Astrocyte (in vitro differentiated cells and primary cell): Measurements from ENCODE around the gene THADA. TPM values are rescaled to one million over a fixed set of nuclear protein-coding genes. Genes with fewer than 3 reads are reported as not detected.
"Not testable (repeated sequence)": the region's sequence is repeated elsewhere in the genome, so short reads cannot be mapped to it uniquely, and the experiment has no call there.

ENCODE experiments used
- DNase-seq: peaks from one replicate; pipeline ENCODE4 v3.0.0-alpha.2; 2010; ENCODE audit warnings: low read depth
- FAIRE-seq: peaks from 2 replicates; lab custom pipeline; 2011; peaks lifted over from hg19 to GRCh38; lab: Jason Lieb, UNC
- H2AFZ ChIP-seq: 2 replicates; pipeline ENCODE4 v1.6.0; 2012; ENCODE audit warnings: low read depth, low read length, inconsistent platforms
- H3K27ac ChIP-seq: 2 replicates; pipeline ENCODE4 v1.5.1; 2011; ENCODE audit warnings: low read depth, low read length, inconsistent platforms
- H3K27me3 ChIP-seq: 2 replicates; pipeline ENCODE4 v1.6.0; 2011; ENCODE audit warnings: low read length, inconsistent platforms; ENCODE audit not compliant: insufficient read depth
- H3K36me3 ChIP-seq: 2 replicates; pipeline ENCODE4 v1.5.1; 2011; ENCODE audit warnings: low read length, inconsistent platforms; ENCODE audit not compliant: insufficient read depth
- H3K4me1 ChIP-seq: 2 replicates; pipeline ENCODE4 v1.5.1; 2011; ENCODE audit warnings: low read length, inconsistent platforms; ENCODE audit not compliant: insufficient read depth
- H3K4me2 ChIP-seq: 2 replicates; pipeline ENCODE4 v1.6.0; 2012; ENCODE audit warnings: low read length, inconsistent platforms
- H3K4me3 ChIP-seq: 2 replicates; pipeline ENCODE4 v1.5.1; 2011; ENCODE audit warnings: low read depth, mild to moderate bottlenecking, low read length, inconsistent platforms; ENCODE audit not compliant: insufficient read depth
- H3K79me2 ChIP-seq: 2 replicates; pipeline ENCODE4 v1.6.0; 2012; ENCODE audit warnings: mild to moderate bottlenecking, low read length, inconsistent platforms; ENCODE audit not compliant: insufficient read depth
- H3K9ac ChIP-seq: 2 replicates; pipeline ENCODE4 v1.6.0; 2012; ENCODE audit warnings: mild to moderate bottlenecking, low read length, inconsistent platforms
- H3K9me3 ChIP-seq: 2 replicates; pipeline ENCODE4 v1.5.1; 2012; ENCODE audit warnings: low read depth, mild to moderate bottlenecking, low read length, inconsistent platforms; ENCODE audit not compliant: insufficient read depth
- H4K20me1 ChIP-seq: 2 replicates; pipeline ENCODE4 v1.6.0; 2012; ENCODE audit warnings: low read length, inconsistent platforms; ENCODE audit not compliant: insufficient read depth
- H3K27ac Mint-ChIP-seq: one replicate; pipeline ENCODE4 v1.8.0; 2021; ENCODE audit warnings: mild to moderate bottlenecking, mixed read lengths; ENCODE audit not compliant: unreplicated experiment
- H3K27me3 Mint-ChIP-seq: one replicate; pipeline ENCODE4 v1.8.0; 2021; ENCODE audit warnings: low read depth, mixed read lengths; ENCODE audit not compliant: unreplicated experiment
- H3K36me3 Mint-ChIP-seq: one replicate; pipeline ENCODE4 v1.8.0; 2021; ENCODE audit warnings: low read depth, mixed read lengths; ENCODE audit not compliant: unreplicated experiment
- H3K4me1 Mint-ChIP-seq: one replicate; pipeline ENCODE4 v1.8.0; 2021; ENCODE audit warnings: low read depth, mixed read lengths; ENCODE audit not compliant: unreplicated experiment
- H3K4me3 Mint-ChIP-seq: one replicate; pipeline ENCODE4 v1.8.0; 2021; ENCODE audit warnings: mild to moderate bottlenecking, moderate library complexity, mixed read lengths; ENCODE audit not compliant: unreplicated experiment
- H3K9me3 Mint-ChIP-seq: one replicate; pipeline ENCODE4 v1.8.0; 2021; ENCODE audit warnings: mild to moderate bottlenecking, mixed read lengths; ENCODE audit not compliant: unreplicated experiment
- CTCF ChIP-seq: IDR thresholded peaks from 2 replicates; pipeline ENCODE4 v1.5.1; 2011; ENCODE audit warnings: low read depth, mild to moderate bottlenecking, inconsistent platforms, low read length, moderate library complexity; ENCODE audit not compliant: insufficient read depth
- EZH2 ChIP-seq: IDR thresholded peaks from 2 replicates; pipeline ENCODE4 v1.6.1; 2012; ENCODE audit warnings: mild to moderate bottlenecking, low read length, inconsistent platforms; ENCODE audit not compliant: insufficient read depth
- total RNA-seq: library from RNA; stranded (reverse); gene quantifications from 2 replicates; pipeline ENCODE4 v1.2.1, GENCODE V29; 2021

Gene THADA
- total RNA-seq, 1 donor from 2014 or later, result 16.2 TPM

DNA sequence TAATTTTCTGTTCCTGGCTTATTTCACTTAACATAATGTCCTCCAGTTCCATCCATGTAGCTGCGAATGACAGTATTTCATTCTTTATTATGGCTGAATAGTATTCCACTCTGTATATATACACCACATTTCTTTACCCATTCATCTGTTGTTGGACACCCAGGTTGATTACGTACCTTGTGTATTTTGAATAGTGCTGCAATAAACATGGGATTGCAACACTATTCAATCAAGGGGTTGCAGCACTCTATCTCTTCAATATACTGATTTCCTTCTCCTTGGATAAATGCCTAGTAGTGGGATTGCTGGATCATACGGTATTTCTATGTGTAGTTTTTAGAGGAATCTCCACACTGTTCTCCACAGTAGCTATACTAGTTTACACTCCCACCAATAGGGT lies 61.3 kb downstream of the THADA start:
- Mint-ChIP-seq H3K27ac (no peak overlapping the region), H3K27me3 (no peaks in the 10 kb centered on the region), H3K4me1 (no peaks in the 10 kb centered on the region), H3K36me3 (peaks cover 3% of the 10 kb centered on the region), H3K9me3 (no peaks in the 10 kb centered on the region), H3K4me3 (no peak overlapping the region)
- H3K9ac ChIP-seq, result no peak overlapping the region
- H3K4me3 ChIP-seq, result no peak overlapping the region
- no peak overlapping the region for H3K27ac ChIP-seq
- TF ChIP-seq EZH2 (no peak), CTCF (no peak)
- FAIRE-seq (no peak), DNase-seq (no peak)
- H3K9me3 ChIP-seq, result no peaks in the 10 kb centered on the region
- no peak overlapping the region for H3K4me2 ChIP-seq
- no peaks in the 10 kb centered on the region for H3K79me2 ChIP-seq
- H2AFZ ChIP-seq, result no peak overlapping the region
- peaks cover 5% of the 10 kb centered on the region for H3K36me3 ChIP-seq
- no peaks in the 10 kb centered on the region for H3K4me1 ChIP-seq
- peaks cover 4% of the 10 kb centered on the region for H4K20me1 ChIP-seq
- H3K27me3 ChIP-seq, result no peaks in the 10 kb centered on the region

GRCh38 chr2:43532572-43532971 lies 63.3 kb downstream of the THADA start:
- DNase-seq, result not testable (repeated sequence)

GRCh38 chr2:43531251-43531650 lies 64.6 kb downstream of the THADA start:
- H3K4me3 Mint-ChIP-seq, result no peak overlapping the region
- H3K27me3 ChIP-seq, result no peaks in the 10 kb centered on the region

More at GRCh38 chr2:43532572-43532971, 63.3 kb downstream of the THADA start:
- H3K79me2 ChIP-seq, H3K4me3 ChIP-seq, H2AFZ ChIP-seq, H3K9me3 ChIP-seq, H3K27me3 Mint-ChIP-seq, FAIRE-seq, H3K27ac ChIP-seq, H3K9me3 Mint-ChIP-seq, H3K36me3 Mint-ChIP-seq, H3K36me3 ChIP-seq, H3K4me3 Mint-ChIP-seq, H3K4me1 ChIP-seq, H3K27ac Mint-ChIP-seq, H3K4me2 ChIP-seq, H3K4me1 Mint-ChIP-seq, H3K27me3 ChIP-seq, H3K9ac ChIP-seq, H4K20me1 ChIP-seq: not testable (repeated sequence)

More at GRCh38 chr2:43531251-43531650, 64.6 kb downstream of the THADA start:
- TF ChIP-seq EZH2, result no peak
- no peak for TF ChIP-seq CTCF
- Mint-ChIP-seq H3K27ac (no peak overlapping the region), H3K9me3 (no peaks in the 10 kb centered on the region), H3K27me3 (no peaks in the 10 kb centered on the region), H3K4me1 (no peaks in the 10 kb centered on the region), H3K36me3 (peaks cover 6% of the 10 kb centered on the region)
- H3K27ac ChIP-seq, result no peak overlapping the region
- peaks cover 4% of the 10 kb centered on the region for H4K20me1 ChIP-seq
- no peak for DNase-seq
- H3K4me3 ChIP-seq, result no peak overlapping the region
- no peak overlapping the region for H2AFZ ChIP-seq
- H3K9me3 ChIP-seq, result no peaks in the 10 kb centered on the region
- no peaks in the 10 kb centered on the region for H3K4me1 ChIP-seq
- H3K9ac ChIP-seq, result no peak overlapping the region
- no peak for FAIRE-seq
- peaks cover 6% of the 10 kb centered on the region for H3K36me3 ChIP-seq
- H3K4me2 ChIP-seq, result no peak overlapping the region
- H3K79me2 ChIP-seq, result no peaks in the 10 kb centered on the region
